SK-N-SH treated with all-trans-retinoic acid at 6 μM for 48 hours (cell line): ENCODE measurements around the gene CNPY4.

Experiments
- ESRRG ChIP-seq: fragments of 250-450 bp; sonication (Bioruptor Pico); IDR thresholded peaks from 2 replicates; pipeline ENCODE4 v1.6.1; 2021; ENCODE audit warnings: mild to moderate bottlenecking
- ISL1 ChIP-seq: fragments of 250-450 bp; sonication (Bioruptor Pico); IDR thresholded peaks from 2 replicates; pipeline ENCODE4 v2.1.2; 2022; ENCODE audit warnings: mild to moderate bottlenecking, moderate library complexity
- OSR1 ChIP-seq: fragments of 250-450 bp; sonication (Bioruptor Pico); IDR thresholded peaks from 2 replicates; pipeline ENCODE4 v1.8.0; 2022; ENCODE audit warnings: moderate library complexity, mild to moderate bottlenecking, inconsistent platforms
- PPARA ChIP-seq: fragments of 250-450 bp; sonication (Bioruptor Pico); IDR thresholded peaks from 2 replicates; pipeline ENCODE4 v1.5.0; 2020; ENCODE audit warnings: mild to moderate bottlenecking, borderline replicate concordance
- ZC3H10 ChIP-seq: fragments of 250-450 bp; sonication (Bioruptor Pico); IDR thresholded peaks from 2 replicates; pipeline ENCODE4 v1.5.1; 2021; ENCODE audit warnings: mild to moderate bottlenecking, moderate library complexity
- ZFP3 ChIP-seq: fragments of 250-450 bp; sonication (Bioruptor Pico); IDR thresholded peaks from 2 replicates; pipeline ENCODE4 v1.5.0; 2020; ENCODE audit warnings: mild to moderate bottlenecking, moderate library complexity
- ZFP30 ChIP-seq: fragments of 450-650 bp; formaldehyde crosslinking; IDR thresholded peaks from 2 replicates; pipeline ENCODE4 v1.5.0; 2022; ENCODE audit warnings: mild to moderate bottlenecking, moderate library complexity
- ZNF565 ChIP-seq: fragments of 450-650 bp; formaldehyde crosslinking; conservative IDR thresholded peaks from 2 replicates; pipeline ENCODE4 v1.5.0; 2020; ENCODE audit warnings: low read depth, mild to moderate bottlenecking, moderate library complexity
- ZNF70 ChIP-seq: fragments of 450-650 bp; formaldehyde crosslinking; IDR thresholded peaks from 2 replicates; pipeline ENCODE4 v1.5.0; 2020; ENCODE audit warnings: mild to moderate bottlenecking, moderate library complexity
- ZNF8 ChIP-seq: fragments of 450-650 bp; formaldehyde crosslinking; IDR thresholded peaks from 2 replicates; pipeline ENCODE4 v1.5.0; 2020; ENCODE audit warnings: mild to moderate bottlenecking, moderate library complexity
- TF ChIP-seq, protein P1 (sequence below): fragments of 250-450 bp; sonication (Bioruptor Pico); IDR thresholded peaks from 2 replicates; pipeline ENCODE4 v1.5.1; 2021; ENCODE audit warnings: mild to moderate bottlenecking, moderate library complexity
- TF ChIP-seq, protein P2 (sequence below): fragments of 250-450 bp; sonication (Bioruptor Pico); IDR thresholded peaks from 2 replicates; pipeline ENCODE4 v1.8.0; 2021; ENCODE audit warnings: low read depth, mild to moderate bottlenecking, moderate library complexity, borderline replicate concordance

DNA sequence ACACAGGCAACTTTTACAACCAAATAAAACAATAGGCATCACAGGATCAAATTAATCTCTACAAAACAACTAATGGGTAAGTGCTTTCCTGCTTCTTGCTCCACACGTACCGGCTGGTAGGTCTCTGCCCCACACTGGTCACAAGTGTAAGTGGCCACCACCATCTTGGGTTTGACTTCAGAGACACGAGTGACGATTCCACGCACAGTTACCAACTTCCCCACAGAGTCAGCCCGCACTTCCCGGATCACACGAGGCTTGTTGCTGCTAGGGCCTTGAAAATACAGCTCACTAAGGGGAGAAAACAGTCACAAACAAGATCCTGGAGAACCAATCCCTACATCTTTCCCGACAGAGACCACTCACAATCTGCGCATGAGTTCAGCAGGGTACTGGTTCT, 20.5 kb upstream of the CNPY4 start:
- TF ChIP-seq ZFP3 (no peak), ZNF565 (no peak), ZC3H10 (no peak), ZFP30 (CRISPR knock-in tag) (no peak), ESRRG (no peak), PPARA (CRISPR knock-in tag) (no peak), ZNF70 (CRISPR knock-in tag) (no peak), OSR1 (CRISPR knock-in tag) (no peak), ISL1 (CRISPR knock-in tag) (no peak), ZNF8 (CRISPR knock-in tag) (no peak)
- TF ChIP-seq, protein P1, sequence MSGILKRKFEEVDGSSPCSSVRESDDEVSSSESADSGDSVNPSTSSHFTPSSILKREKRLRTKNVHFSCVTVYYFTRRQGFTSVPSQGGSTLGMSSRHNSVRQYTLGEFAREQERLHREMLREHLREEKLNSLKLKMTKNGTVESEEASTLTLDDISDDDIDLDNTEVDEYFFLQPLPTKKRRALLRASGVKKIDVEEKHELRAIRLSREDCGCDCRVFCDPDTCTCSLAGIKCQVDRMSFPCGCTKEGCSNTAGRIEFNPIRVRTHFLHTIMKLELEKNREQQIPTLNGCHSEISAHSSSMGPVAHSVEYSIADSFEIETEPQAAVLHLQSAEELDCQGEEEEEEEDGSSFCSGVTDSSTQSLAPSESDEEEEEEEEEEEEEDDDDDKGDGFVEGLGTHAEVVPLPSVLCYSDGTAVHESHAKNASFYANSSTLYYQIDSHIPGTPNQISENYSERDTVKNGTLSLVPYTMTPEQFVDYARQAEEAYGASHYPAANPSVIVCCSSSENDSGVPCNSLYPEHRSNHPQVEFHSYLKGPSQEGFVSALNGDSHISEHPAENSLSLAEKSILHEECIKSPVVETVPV (CRISPR knock-in tag), result no peak
- TF ChIP-seq, protein P2, sequence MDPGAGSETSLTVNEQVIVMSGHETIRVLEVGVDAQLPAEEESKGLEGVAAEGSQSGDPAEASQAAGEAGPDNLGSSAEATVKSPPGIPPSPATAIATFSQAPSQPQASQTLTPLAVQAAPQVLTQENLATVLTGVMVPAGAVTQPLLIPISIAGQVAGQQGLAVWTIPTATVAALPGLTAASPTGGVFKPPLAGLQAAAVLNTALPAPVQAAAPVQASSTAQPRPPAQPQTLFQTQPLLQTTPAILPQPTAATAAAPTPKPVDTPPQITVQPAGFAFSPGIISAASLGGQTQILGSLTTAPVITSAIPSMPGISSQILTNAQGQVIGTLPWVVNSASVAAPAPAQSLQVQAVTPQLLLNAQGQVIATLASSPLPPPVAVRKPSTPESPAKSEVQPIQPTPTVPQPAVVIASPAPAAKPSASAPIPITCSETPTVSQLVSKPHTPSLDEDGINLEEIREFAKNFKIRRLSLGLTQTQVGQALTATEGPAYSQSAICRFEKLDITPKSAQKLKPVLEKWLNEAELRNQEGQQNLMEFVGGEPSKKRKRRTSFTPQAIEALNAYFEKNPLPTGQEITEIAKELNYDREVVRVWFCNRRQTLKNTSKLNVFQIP, result no peak
